Activated T-helper 1 cell treated with anti-CD3 and anti-CD28 coated beads, Interleukin-12 subunit alpha, Interleukin-12 subunit beta, Interleukin-2, Interleukin-4 antibody, amounts not matched to agents 30 ng/mL and 10 ng/mL and 1 ng/mL, durations not matched to agents 14 hours and 24 hours and 36 hours (primary cell): ENCODE measurements around the gene KAZN. TPM values are rescaled to one million over a fixed set of nuclear protein-coding genes. Genes with fewer than 3 reads are reported as not detected.

Source experiments
- DNase-seq: peaks from one replicate; pipeline ENCODE4 v3.0.0; 2021; ENCODE audit warnings: low spot score
- H3K27ac Mint-ChIP-seq: one replicate; pipeline ENCODE4 v1.8.0; 2021; ENCODE audit warnings: mild to moderate bottlenecking, mixed read lengths
- H3K27me3 Mint-ChIP-seq: one replicate; pipeline ENCODE4 v1.8.0; 2022; ENCODE audit warnings: mild to moderate bottlenecking, moderate library complexity, mixed read lengths; ENCODE audit not compliant: insufficient read depth
- H3K36me3 Mint-ChIP-seq: one replicate; pipeline ENCODE4 v1.8.0; 2021; ENCODE audit warnings: low read depth, mixed read lengths
- H3K4me1 Mint-ChIP-seq: one replicate; pipeline ENCODE4 v1.8.0; 2021; ENCODE audit warnings: low read depth, mixed read lengths
- H3K4me3 Mint-ChIP-seq: one replicate; pipeline ENCODE4 v1.8.0; 2021; ENCODE audit warnings: mild to moderate bottlenecking, moderate library complexity, mixed read lengths
- H3K9me3 Mint-ChIP-seq: one replicate; pipeline ENCODE4 v1.8.0; 2021; ENCODE audit warnings: mixed read lengths
- intact Hi-C: fragments of 100-400 bp; cut with micrococcal nuclease; formaldehyde crosslinking; loops from one replicate; pipeline ENCODE4 v1.15.1; 2024
- total RNA-seq: library from RNA; stranded (reverse); gene quantifications from 2 replicates; pipeline ENCODE4 v1.2.3, GENCODE V29; 2022

The KAZN gene
- total RNA-seq, 1 donor from 2014 or later: 0.54 TPM

GRCh38 chr1:14625996-14626395 is 27.5 kb downstream of the KAZN start:
- Mint-ChIP-seq H3K36me3 (no peaks in the 10 kb centered on the region), H3K4me1 (no peaks in the 10 kb centered on the region), H3K9me3 (no peaks in the 10 kb centered on the region), H3K27ac (no peak overlapping the region), H3K4me3 (no peak overlapping the region), H3K27me3 (no peaks in the 10 kb centered on the region)
- intact Hi-C loops: no loop called here
- DNase-seq: no peak

GRCh38 chr1:14626869-14627607 is 28.6 kb downstream of the KAZN start:
- no peaks in the 10 kb centered on the region for H3K4me1 Mint-ChIP-seq
- H3K9me3 Mint-ChIP-seq: no peaks in the 10 kb centered on the region
- H3K27ac Mint-ChIP-seq: no peak overlapping the region
- intact Hi-C loops: no loop called here
- H3K27me3 Mint-ChIP-seq: no peaks in the 10 kb centered on the region
- DNase-seq: no peak
- no peaks in the 10 kb centered on the region for H3K36me3 Mint-ChIP-seq
- H3K4me3 Mint-ChIP-seq: no peak overlapping the region

GRCh38 chr1:14627608-14628489 is 29.4 kb downstream of the KAZN start:
- Mint-ChIP-seq H3K9me3 (no peaks in the 10 kb centered on the region), H3K4me1 (no peaks in the 10 kb centered on the region), H3K4me3 (no peak overlapping the region), H3K27me3 (no peaks in the 10 kb centered on the region), H3K36me3 (no peaks in the 10 kb centered on the region), H3K27ac (no peak overlapping the region)
- intact Hi-C loops: no loop called here
- no peak for DNase-seq

- Mint-ChIP-seq H3K4me3 (no peak overlapping the region), H3K27me3 (no peaks in the 10 kb centered on the region)
- intact Hi-C loops: no loop called here
Measured at GRCh38 chr1:14629363-14630014, 31.0 kb downstream of the KAZN start.

GRCh38 chr1:14630986-14631385 is 32.5 kb downstream of the KAZN start:
- Mint-ChIP-seq H3K27ac (no peak overlapping the region), H3K4me1 (no peaks in the 10 kb centered on the region), H3K27me3 (no peaks in the 10 kb centered on the region), H3K4me3 (no peak overlapping the region), H3K36me3 (no peaks in the 10 kb centered on the region), H3K9me3 (no peaks in the 10 kb centered on the region)
- DNase-seq: no peak
- intact Hi-C loops: no loop called here

More at GRCh38 chr1:14629363-14630014, 31.0 kb downstream of the KAZN start:
- no peaks in the 10 kb centered on the region for H3K9me3 Mint-ChIP-seq
- no peaks in the 10 kb centered on the region for H3K4me1 Mint-ChIP-seq
- H3K36me3 Mint-ChIP-seq: no peaks in the 10 kb centered on the region
- H3K27ac Mint-ChIP-seq: no peak overlapping the region
- no peak for DNase-seq

- Mint-ChIP-seq H3K4me1 (no peaks in the 10 kb centered on the region), H3K27me3 (no peaks in the 10 kb centered on the region), H3K27ac (no peak overlapping the region), H3K36me3 (no peaks in the 10 kb centered on the region), H3K9me3 (no peaks in the 10 kb centered on the region), H3K4me3 (no peak overlapping the region)
- intact Hi-C loops: no loop called here
- DNase-seq: no peak
Measured at GRCh38 chr1:14631421-14631820, 32.9 kb downstream of the KAZN start.

GRCh38 chr1:14634486-14634885 is 36.0 kb downstream of the KAZN start:
- intact Hi-C loops: no loop called here

GRCh38 chr1:14635421-14635820 is 36.9 kb downstream of the KAZN start:
- no peak for DNase-seq
- intact Hi-C loops: no loop called here
- H3K27me3 Mint-ChIP-seq: no peaks in the 10 kb centered on the region
- H3K4me1 Mint-ChIP-seq: no peaks in the 10 kb centered on the region
- no peak overlapping the region for H3K27ac Mint-ChIP-seq
- no peaks in the 10 kb centered on the region for H3K36me3 Mint-ChIP-seq
- no peak overlapping the region for H3K4me3 Mint-ChIP-seq
- no peaks in the 10 kb centered on the region for H3K9me3 Mint-ChIP-seq

More at GRCh38 chr1:14634486-14634885, 36.0 kb downstream of the KAZN start:
- Mint-ChIP-seq H3K4me3 (no peak overlapping the region), H3K27ac (no peak overlapping the region), H3K4me1 (no peaks in the 10 kb centered on the region), H3K36me3 (no peaks in the 10 kb centered on the region), H3K27me3 (no peaks in the 10 kb centered on the region), H3K9me3 (no peaks in the 10 kb centered on the region)
- DNase-seq: no peak

GRCh38 chr1:14636897-14637632 is 38.6 kb downstream of the KAZN start:
- Mint-ChIP-seq H3K36me3 (no peaks in the 10 kb centered on the region), H3K4me1 (no peaks in the 10 kb centered on the region), H3K4me3 (no peak overlapping the region), H3K27me3 (no peaks in the 10 kb centered on the region), H3K9me3 (no peaks in the 10 kb centered on the region), H3K27ac (no peak overlapping the region)
- intact Hi-C loops: no loop called here
- no peak for DNase-seq

GRCh38 chr1:14639291-14640050 is 41.0 kb downstream of the KAZN start:
- H3K4me3 Mint-ChIP-seq: no peak overlapping the region
- DNase-seq: no peak
- intact Hi-C loops: no loop called here
- no peaks in the 10 kb centered on the region for H3K4me1 Mint-ChIP-seq
- no peak overlapping the region for H3K27ac Mint-ChIP-seq
- peaks cover under 1% of the 10 kb centered on the region for H3K9me3 Mint-ChIP-seq
- H3K27me3 Mint-ChIP-seq: no peaks in the 10 kb centered on the region
- no peaks in the 10 kb centered on the region for H3K36me3 Mint-ChIP-seq

- intact Hi-C loops: no loop called here
- H3K27me3 Mint-ChIP-seq: no peaks in the 10 kb centered on the region
- DNase-seq: no peak
- H3K27ac Mint-ChIP-seq: no peak overlapping the region
- no peak overlapping the region for H3K4me3 Mint-ChIP-seq
- H3K9me3 Mint-ChIP-seq: peaks cover 12% of the 10 kb centered on the region
- no peaks in the 10 kb centered on the region for H3K4me1 Mint-ChIP-seq
- H3K36me3 Mint-ChIP-seq: no peaks in the 10 kb centered on the region
Measured at GRCh38 chr1:14642712-14643111, 44.2 kb downstream of the KAZN start.

- Mint-ChIP-seq H3K4me1 (no peaks in the 10 kb centered on the region), H3K9me3 (peaks cover 12% of the 10 kb centered on the region), H3K27ac (no peak overlapping the region), H3K27me3 (no peaks in the 10 kb centered on the region), H3K4me3 (no peak overlapping the region), H3K36me3 (no peaks in the 10 kb centered on the region)
- DNase-seq: no peak
- intact Hi-C loops: no loop called here
Measured at GRCh38 chr1:14646973-14647372, 48.5 kb downstream of the KAZN start.
